Left ventricle myocardium superior (tissue), 1 donor: ENCODE results near the gene SRF. TPM values are rescaled to one million over a fixed set of nuclear protein-coding genes. Genes with fewer than 3 reads are reported as not detected.

Source experiments
- ATAC-seq: fragments of 200-7000 bp; cut with Tn5 transposase; one replicate; pipeline ENCODE4 v1.9.1; 2020; ENCODE audit warnings: mild to moderate bottlenecking, moderate library complexity
- DNase-seq: peaks from one replicate; pipeline ENCODE4 v3.0.0-alpha.2; 2020
- intact Hi-C: fragments of 100-400 bp; cut with micrococcal nuclease; formaldehyde crosslinking; loops from one replicate; pipeline ENCODE4 v1.11.0; 2022
- total RNA-seq: library from RNA; stranded (reverse); fragmentation: NEBNext Ultra II Directional; extraction: Animal tissue kit (Norgen Biotek cat#: 25700); gene quantifications from one replicate; pipeline ENCODE4 v1.2.1, GENCODE V29; 2021
- donor health status: DM: no; HTN: yes; CAD: no; lungs with severe emphysema.

SRF gene
- total RNA-seq, 1 donor from 2014 or later = 78.7 TPM

- ATAC-seq = no peak
- DNase-seq = no peak
- intact Hi-C loops = no loop called here
These were observed 24.8 kb upstream of the SRF start for GRCh38 chr6:43146261-43146660.

GRCh38 chr6:43146709-43147688 is 24.1 kb upstream of the SRF start:
- ATAC-seq (no peak), DNase-seq (no peak)
- intact Hi-C loops = no loop called here

- intact Hi-C loops = no loop called here
- no peak for ATAC-seq
- DNase-seq = no peak
These were observed 23.2 kb upstream of the SRF start for GRCh38 chr6:43147691-43148477.

- DNase-seq (no peak), ATAC-seq (no peak)
- intact Hi-C loops = no loop called here
These were observed 21.8 kb upstream of the SRF start for GRCh38 chr6:43149265-43149664.

- no peak for ATAC-seq
- DNase-seq = no peak
- intact Hi-C loops = no loop called here
These were observed 20.9 kb upstream of the SRF start for GRCh38 chr6:43150051-43150751.

GRCh38 chr6:43159599-43159998 is 11.5 kb upstream of the SRF start:
- intact Hi-C loops = no loop called here
- DNase-seq = no peak

GRCh38 chr6:43163899-43164298 is 7.2 kb upstream of the SRF start:
- intact Hi-C loops = no loop called here
- ATAC-seq (no peak), DNase-seq (no peak)

More at GRCh38 chr6:43159599-43159998, 11.5 kb upstream of the SRF start:
- no peak for ATAC-seq

GRCh38 chr6:43170417-43170930 is 595 bp upstream of the SRF start:
- peak; percentile 56 for ATAC-seq
- intact Hi-C loops = no loop called here
- DNase-seq = peak; percentile 84

- ATAC-seq = no peak
- intact Hi-C loops = no loop called here
These were observed 636 bp downstream of the SRF start for GRCh38 chr6:43171707-43172103.

GRCh38 chr6:43172104-43173007 is 1.3 kb downstream of the SRF start:
- ATAC-seq (no peak), DNase-seq (peak; percentile 60)
- intact Hi-C loops = no loop called here

More at GRCh38 chr6:43171707-43172103, 636 bp downstream of the SRF start:
- DNase-seq = no peak

GRCh38 chr6:43173591-43174262 is 2.7 kb downstream of the SRF start:
- DNase-seq (no peak), ATAC-seq (no peak)
- intact Hi-C loops = no loop called here

- DNase-seq = peak; percentile 94
- peak; percentile 78 for ATAC-seq
- intact Hi-C loops = no loop called here
These were observed 3.4 kb downstream of the SRF start for GRCh38 chr6:43174263-43175112.

GRCh38 chr6:43175676-43176422 is 4.8 kb downstream of the SRF start:
- no peak for DNase-seq

GRCh38 chr6:43176423-43176786 is 5.3 kb downstream of the SRF start:
- DNase-seq (no peak), ATAC-seq (no peak)
- intact Hi-C loops = no loop called here

More at GRCh38 chr6:43175676-43176422, 4.8 kb downstream of the SRF start:
- ATAC-seq = no peak
- intact Hi-C loops = no loop called here

- intact Hi-C loops = no loop called here
- no peak for DNase-seq
- ATAC-seq = no peak
These were observed 7.1 kb downstream of the SRF start for GRCh38 chr6:43178150-43178549.
